Raji (cell line): ENCODE data around the gene RFC2.

ENCODE experiments used
- POLR2A ChIP-seq: IDR thresholded peaks from 2 replicates; pipeline ENCODE4 v1.6.1; 2011; ENCODE audit warnings: low read depth, low read length, control low read depth; ENCODE audit not compliant: insufficient read depth

RFC2 gene

DNA sequence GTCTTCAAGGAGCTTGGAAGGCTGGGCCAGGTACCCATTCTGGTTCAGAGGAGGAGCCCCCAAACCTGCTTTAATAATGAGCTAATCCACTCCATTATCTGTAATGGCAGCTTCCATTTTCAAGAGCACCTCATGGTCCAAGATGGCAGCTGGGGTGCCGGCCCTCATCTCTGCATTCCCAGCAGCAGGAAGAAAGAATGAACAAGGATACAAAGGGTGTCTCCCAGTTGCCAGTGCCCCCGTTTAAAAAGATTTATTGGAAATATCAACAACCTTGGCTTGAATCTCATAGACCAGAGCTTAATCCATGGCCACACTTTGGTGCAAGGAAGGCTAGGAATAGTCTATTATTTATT is 35.9 kb downstream of the RFC2 start:
- TF ChIP-seq POLR2A = no peak

DNA sequence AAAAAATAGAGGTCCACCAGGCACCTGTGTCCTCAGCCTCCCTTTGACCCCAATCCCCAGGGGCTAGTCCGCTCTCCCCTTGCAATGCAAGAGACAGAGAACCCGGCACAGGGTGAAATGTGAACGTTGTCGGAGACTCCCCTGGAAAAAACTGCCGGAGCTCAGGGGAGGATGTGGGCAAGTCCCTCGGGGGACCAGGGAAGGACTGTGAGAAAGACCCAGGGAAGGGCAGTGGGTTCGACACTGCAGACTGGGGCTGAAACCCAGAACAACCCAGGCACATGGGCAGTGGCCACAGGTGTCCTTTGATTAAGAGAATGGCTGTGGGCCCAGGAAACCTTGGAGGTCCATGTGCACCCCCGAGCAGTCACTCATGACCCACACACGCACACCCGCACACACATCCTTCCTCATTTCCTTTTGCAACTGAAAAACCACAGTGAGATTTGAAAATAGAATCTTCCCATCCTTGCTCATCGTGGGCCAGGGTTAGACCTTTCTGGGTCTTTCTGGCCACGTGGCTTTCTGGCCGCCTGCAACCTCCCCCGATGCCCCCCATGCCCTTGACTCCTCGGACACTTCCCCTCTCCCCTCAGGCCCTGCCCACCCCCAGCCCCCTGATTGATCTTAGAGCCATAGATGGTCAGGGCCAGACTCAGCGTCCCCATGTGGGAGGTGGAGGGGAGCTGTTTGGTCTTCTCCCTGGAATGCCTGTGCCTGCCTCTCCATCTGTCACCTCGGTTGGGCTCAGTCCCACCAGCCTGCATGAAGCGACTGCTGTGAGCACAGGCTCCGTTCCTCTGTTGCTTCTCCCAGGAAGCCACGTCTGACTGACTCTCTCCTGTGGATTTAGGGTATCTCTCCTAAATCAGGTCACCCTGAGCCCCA is 36.5 kb downstream of the RFC2 start:
- no peak for TF ChIP-seq POLR2A

DNA sequence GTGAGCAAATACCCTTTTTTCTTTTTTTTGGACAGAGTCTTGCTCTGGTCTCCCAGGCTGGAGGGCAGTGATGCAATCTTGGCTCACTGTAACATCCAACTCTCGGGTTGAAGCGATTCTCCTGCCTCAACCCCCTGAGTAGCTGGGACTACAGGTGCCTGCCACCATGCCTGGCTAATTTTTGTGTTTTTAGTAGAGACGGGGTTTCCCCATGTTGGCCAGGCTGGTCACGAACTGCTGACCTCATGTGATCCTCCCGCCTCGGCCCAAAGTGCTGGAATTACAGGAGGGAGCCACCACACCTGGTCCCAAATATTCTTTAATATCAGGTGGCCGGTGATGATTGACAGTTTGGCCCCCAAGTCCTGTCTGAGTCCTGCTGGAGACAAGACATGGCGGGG is 37.8 kb downstream of the RFC2 start:
- TF ChIP-seq POLR2A = no peak

DNA sequence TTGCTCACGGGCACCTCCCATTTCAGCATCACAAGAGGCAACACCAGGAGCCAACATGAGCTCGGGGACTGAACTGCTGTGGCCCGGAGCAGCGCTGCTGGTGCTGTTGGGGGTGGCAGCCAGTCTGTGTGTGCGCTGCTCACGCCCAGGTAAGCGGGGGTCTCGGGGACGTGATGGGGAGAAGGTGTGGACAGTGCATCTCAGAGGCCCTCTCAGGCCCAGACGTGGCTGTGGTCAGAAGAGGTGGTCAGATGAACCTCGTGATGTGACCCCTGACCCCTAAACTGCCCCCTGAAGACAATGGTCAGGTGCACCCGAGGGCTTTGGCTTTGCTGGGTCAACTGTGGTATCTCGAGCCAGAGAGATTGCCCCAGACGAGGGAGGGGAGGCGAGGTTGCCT is 38.3 kb downstream of the RFC2 start:
- TF ChIP-seq POLR2A = no peak

DNA sequence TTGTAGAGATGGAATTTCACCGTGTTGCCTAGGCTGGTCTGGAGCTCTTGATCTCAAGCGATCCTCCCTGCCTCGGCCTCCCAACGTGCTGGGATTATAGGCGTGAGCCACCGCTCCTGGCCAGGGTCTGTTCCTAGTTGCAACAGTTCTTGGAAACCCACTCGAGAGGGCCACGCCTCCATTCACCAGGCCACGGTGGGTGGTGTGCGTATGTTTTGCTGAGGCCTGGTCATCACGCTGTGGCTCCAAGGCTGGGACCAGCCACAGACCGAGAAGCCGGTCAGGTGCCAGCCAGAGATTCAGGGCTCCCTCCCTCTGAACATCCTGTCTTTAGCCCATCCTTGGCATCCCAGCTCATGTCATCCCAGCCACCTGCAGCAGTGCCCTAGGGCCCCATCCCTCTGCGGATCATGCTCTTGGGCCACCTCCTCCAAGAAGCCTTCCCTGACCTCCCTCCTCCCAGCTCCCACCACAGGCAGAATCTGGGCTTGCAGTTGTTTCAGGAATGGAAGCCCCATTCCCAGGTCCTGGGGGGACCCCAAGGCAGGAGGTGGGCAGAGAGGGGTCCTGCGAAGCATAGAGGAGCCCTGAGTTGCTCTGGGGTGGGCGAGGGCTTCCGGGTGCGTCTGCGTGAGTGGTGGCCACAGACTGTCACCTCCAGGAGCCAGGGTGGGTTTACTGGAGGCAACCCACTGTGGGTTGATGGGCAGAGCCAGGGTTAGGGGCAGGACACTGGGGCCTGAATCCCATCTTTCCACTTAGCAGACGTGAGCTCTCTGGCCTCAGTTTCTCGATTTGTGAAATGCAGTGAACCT is 39.2 kb downstream of the RFC2 start:
- TF ChIP-seq POLR2A = no peak

DNA sequence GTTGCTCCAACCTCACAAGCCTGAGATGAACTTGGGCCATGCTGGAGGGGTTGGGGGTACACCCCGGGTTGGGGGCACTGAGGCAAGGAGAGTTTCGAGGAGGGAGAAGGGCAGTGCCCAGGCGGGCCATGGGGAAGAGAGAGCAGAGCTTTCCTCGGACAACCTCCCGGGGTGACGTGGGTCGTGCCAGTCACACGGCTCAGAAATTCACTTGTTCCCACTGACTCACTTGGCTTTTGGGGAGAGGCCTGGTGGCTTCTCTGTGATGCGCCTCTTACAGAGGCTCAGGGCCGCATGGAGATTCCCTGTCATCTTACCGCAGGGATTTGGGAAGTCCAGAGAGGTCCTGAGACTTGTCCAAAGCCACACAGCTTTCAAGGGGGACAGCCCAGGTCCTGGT is 41.5 kb downstream of the RFC2 start:
- TF ChIP-seq POLR2A = no peak

DNA sequence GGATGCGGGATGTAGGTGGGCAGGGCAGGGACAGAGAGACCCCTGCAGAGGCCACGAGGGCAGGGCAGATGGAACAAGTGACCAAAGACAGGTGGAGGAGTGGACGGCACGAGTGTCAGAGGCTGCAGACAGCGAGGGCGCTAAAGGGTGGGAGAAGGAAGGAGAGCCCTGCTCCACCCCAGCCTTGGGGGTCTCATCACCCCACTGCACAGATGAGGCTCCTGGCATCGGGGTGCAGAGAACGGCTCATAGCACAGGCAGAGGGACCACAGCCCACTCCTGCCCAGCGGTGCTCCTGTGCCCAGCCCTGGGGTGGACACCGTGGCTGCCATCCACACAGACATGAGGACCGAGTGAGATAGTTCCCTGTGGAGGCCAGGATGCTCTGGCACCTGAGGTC is 46.6 kb downstream of the RFC2 start:
- no peak for TF ChIP-seq POLR2A

DNA sequence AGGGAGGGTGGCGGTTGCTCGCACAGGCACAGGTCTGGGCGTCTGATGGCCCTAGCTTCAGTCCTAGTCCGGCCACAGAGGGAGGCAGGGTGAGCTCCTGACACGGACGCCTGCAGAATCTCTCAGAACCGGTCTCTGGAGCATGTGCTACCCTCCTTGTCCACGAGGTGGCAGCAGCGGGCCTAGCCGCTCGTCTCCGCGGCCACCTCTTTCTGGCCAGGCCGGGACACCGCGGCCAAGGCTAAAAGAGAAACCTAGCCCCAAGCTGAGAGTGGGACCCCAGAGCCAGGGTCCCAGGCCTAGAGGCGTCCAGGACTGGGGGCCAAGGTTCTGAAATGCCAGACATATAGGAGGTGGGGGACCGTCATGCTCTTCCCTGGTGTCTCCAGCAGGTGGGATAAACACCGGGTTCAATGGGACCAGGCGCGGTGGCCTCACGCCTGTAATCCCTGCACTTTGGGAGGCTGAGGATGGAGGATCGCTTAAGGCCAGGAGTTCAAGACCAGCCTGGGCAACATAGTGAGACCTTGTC is 47.5 kb downstream of the RFC2 start:
- no peak for TF ChIP-seq POLR2A

DNA sequence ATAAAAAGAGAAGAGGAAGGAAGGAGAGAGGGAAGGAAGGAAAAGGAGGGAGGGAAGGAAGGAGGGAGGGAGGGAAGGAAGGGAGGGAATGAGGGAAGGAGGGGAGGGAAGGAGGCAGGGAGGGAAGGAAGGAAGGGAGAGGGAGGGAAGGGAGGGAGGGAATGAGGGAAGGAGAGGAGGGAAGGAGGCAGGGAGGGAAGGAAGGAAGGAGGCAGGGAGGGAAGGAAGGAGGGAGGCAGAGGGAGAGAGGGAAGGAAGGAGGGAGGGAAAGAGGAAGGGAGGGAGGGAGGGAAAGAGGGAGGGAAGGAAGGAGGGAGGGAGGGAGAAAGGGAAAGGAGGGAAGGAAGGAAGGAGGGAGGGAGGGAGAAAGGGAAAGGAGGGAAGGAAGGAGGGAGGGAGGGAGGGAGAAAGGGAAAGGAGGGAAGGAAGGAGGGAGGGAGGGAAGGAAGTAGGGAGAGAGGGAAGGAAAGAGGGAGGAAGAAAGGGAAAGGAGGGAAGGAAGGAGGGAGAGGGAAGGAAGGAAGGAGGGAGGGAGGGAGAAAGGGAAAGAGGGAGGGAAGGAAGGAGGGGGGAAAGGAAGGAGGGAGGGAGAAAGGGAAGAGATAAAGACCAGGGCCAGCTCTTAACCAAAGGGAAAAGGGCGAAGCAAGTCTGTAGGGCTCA is 50.1 kb downstream of the RFC2 start:
- no peak for TF ChIP-seq POLR2A

DNA sequence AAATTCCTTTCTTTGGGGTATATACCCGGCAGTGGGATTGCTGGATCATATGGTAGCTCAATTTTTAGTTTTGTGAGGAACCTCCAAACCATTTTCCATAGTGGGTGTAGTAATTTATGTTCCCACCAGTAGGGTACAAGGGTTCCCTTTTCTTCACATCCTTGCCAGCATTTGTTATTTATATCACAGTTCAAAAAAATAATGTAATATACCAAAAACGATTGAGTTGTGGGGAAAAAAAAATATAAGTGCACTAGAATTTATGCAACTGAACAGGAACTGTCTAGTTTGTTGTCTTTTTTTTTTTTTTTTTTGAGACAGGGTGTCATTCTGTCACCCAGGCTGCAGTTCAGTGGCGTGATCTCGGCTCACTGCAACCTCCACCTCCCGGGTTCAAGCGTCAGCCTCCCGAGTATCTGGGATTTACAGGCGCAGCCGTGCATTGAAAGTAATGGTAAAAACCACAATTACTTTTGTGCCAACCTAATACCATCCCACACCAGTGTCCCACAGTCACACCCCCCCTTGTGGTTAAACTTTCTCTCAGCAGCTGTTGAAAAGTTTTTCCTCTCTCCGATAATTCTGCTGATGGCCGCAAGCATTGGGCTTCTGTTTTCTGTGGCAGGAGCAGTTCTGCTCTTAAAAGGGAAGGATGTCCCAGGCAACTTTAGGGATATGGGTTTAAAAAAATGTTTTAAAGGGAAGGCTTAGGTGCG is 51.2 kb downstream of the RFC2 start:
- TF ChIP-seq POLR2A = no peak

DNA sequence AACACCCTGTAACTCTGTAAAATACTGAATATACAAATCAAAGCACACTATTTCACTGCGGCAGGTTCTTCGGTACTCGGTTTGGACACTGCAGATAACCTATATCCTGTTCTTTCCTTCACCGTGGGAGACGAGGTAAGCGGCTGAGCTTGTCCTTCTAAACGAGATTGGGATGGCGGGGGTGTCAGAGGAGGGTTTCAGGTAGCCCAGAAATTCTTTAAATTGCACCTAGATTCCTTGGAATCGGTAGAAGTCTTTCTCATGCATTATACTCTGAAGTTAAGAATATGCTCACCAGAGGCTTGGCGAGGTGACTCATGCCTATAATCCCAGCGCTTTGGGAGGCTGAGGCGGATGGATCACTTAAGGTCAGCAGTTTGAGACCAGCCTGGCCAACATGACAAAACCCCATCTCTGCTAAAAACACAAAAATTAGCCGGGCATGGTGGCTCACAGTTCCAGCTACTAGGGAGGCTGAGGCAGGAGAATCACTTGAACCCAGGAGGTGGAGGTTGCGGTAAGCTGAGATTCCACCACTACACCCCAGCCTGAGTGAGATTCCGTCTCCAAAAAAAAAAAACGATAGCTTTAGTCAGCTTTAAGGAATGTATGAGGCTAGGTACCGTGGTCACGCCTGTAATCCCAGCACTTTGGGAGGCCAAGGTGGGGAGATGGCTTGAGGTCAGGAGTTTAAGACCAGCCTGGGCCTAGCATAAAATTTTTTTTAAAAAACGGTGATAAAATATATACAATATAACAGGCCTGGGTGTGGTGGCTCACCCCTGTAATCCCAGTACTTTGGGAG is 54.4 kb downstream of the RFC2 start:
- no peak for TF ChIP-seq POLR2A

DNA sequence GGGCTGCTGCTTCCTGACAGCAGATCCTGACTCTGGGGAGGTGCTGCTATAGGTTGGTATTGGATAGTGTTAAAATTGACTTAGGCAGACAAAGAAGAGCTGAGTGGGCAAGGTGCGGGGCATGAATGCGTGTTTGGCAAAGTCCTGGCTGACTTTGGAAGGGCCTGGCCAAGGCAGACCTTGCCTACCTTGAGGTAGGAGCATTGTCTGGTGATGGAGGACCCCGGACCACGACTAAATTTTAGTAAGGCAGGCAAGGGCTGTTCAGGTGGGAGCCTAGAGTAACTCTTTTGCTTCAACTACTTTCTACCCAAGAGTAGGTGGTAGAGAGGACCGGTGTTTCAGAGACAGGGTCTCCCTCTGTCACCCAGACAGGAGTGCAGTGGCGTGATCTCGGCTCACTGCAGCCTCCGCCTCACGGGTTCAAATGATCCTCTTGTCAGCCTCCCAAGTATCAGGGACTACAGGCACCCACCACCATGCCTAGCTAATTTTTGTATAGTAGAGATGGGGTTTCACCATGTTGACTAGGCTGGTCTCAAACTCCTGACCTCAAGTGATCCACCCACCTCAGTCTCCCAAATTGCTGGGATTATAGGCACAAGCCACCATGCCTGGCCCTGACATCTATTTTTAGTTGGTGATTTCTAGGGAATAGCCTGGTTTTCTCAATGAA is 56.6 kb downstream of the RFC2 start:
- no peak for TF ChIP-seq POLR2A

DNA sequence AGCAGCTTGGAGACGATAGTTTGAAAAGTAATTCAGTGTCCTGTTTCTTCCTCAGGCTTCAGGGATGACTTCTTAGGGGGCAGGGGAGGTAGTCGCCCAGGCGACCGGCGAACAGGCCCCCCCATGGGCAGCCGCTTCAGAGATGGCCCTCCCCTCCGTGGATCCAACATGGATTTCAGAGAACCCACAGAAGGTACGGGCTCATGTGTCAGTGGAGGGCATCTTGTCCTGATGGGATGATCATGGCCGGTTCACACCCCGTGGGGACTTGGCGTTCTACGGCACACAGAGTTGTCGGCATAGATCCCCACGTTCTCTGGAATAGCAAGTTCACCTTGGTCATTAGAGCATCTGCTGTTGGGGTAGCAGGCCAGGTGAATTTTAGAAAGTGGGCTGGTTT is 59.5 kb downstream of the RFC2 start:
- TF ChIP-seq POLR2A = no peak
